ENCODE data around the gene BMP7.

Gene BMP7

DNA sequence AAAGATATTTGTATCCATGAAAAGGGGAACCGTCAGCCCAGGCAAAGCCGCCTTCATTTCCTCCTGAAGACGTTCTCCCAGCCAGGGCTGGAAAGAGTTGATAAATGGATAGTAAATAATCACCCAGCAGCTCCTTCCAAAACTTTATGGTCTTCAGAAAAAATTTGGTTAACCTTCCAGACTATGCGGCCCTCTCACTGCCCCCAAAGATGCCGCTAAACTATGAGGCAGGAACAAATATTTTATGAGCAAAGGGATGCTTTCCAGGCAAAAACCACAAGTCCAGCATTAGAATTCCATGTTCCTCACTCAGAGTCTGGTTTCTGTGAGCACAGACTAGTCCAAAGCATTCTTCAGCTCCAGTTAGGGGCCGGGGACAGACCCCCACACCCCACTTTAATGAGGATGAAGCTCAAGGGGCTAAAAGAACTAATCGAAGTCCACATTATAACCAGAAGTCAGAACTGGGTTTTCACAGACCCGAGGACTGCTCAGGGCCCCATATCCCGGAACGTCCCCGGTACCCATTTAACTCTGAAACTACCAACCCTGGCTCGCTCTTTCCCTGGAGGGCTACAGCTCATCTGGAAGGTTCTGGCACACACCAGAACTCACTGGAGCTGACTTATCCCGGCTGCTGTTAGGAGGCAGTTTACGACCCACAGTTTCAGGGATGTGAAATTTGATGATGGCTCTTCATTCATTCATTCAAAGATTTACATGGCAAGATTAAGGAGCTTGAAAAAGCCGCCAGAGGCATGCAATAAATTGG lies 29.4 kb downstream of the BMP7 start:
- no peak overlapping the region for H3K4me3 ChIP-seq (ENCODE audit: low read length)
- TF ChIP-seq, protein P1, sequence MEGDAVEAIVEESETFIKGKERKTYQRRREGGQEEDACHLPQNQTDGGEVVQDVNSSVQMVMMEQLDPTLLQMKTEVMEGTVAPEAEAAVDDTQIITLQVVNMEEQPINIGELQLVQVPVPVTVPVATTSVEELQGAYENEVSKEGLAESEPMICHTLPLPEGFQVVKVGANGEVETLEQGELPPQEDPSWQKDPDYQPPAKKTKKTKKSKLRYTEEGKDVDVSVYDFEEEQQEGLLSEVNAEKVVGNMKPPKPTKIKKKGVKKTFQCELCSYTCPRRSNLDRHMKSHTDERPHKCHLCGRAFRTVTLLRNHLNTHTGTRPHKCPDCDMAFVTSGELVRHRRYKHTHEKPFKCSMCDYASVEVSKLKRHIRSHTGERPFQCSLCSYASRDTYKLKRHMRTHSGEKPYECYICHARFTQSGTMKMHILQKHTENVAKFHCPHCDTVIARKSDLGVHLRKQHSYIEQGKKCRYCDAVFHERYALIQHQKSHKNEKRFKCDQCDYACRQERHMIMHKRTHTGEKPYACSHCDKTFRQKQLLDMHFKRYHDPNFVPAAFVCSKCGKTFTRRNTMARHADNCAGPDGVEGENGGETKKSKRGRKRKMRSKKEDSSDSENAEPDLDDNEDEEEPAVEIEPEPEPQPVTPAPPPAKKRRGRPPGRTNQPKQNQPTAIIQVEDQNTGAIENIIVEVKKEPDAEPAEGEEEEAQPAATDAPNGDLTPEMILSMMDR (conservative IDR thresholded peaks at IDR 0.05; ENCODE audit: low read length) = no peak
- peak; percentile 25 for DNase-seq (ENCODE audit: low read depth)

DNA sequence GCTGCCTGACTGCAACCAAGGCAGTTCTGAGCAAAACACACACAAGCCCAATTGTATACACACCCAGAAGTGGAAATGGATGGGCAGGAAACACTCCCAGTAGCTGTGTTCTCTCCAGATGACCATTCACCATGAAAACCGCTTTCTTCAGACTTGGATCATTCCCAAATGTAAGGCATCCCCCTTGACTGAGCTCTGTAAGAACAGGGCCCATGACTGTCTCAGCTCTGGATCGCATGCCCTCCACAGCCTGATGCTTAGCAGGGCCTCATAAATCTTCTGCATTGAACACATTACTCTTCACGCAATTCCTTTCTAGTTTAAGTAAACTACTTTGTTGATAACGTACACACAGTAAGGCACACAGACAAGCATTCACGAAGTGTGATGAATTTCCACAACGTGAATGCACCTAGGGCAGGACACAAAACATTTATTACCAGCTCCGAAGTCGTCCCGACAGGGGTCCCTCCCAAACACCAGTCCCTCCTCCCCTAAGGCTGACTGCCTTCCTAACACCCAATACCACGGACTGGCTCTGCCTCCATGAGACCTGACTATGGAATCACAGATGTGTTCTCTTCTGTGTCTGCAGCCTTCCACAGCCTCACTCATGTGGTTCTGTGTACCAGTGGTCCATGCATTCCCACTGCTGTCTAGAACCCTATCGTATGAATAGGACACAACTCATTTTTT lies 31.7 kb downstream of the BMP7 start:
- TF ChIP-seq, protein P1 (conservative IDR thresholded peaks at IDR 0.05; ENCODE audit: low read length) = no peak
- DNase-seq (ENCODE audit: low read depth) = no peak
- no peak overlapping the region for H3K4me3 ChIP-seq (ENCODE audit: low read length)

DNA sequence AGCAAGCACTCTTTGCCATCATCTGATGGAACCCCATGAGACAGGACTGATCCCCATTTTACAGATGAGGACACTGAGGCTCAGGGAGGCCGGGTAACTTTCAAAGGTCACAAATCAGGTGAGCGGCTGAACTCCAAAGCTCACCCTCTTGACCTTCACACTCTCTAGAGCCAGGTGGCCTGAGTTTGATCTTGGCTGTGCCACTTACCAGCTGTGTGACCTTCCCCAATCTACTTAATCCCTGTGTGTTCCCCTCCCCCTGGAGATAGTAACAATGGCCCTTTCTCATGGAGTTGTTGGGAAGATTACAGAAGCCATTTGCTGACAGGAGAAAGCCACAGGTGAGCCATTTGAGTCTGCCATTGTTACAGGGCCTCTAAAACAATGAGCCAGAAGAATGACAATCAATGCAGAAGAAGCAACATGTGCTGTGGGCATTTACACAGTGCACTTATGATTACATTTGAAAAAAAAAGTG lies 34.5 kb downstream of the BMP7 start:
- no peak for DNase-seq (ENCODE audit: low read depth)
- no peak overlapping the region for H3K4me3 ChIP-seq (ENCODE audit: low read length)
- TF ChIP-seq, protein P1 (conservative IDR thresholded peaks at IDR 0.05; ENCODE audit: low read length) = no peak

DNA sequence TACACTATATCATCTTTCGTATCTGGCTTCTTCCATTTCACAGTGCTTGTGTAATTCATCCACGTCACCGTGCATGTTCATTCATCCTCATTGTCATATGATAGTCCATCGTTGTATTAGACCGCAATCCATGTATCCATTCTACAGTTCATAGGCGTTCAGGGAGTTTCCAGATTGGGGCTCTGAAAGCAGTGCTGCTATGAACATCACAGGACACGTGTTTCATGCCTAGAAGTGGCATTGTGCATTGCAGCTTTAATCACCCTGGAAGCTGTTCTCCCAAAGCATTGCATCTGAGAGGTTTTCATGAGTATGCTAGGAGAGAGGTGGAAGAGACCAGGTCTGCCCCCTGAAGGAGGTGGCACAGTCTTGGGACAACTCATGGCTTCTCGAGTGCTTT lies 35.3 kb downstream of the BMP7 start:
- no peak for DNase-seq (ENCODE audit: low read depth)
- TF ChIP-seq, protein P1 (conservative IDR thresholded peaks at IDR 0.05; ENCODE audit: low read length) = no peak
- no peak overlapping the region for H3K4me3 ChIP-seq (ENCODE audit: low read length)

DNA sequence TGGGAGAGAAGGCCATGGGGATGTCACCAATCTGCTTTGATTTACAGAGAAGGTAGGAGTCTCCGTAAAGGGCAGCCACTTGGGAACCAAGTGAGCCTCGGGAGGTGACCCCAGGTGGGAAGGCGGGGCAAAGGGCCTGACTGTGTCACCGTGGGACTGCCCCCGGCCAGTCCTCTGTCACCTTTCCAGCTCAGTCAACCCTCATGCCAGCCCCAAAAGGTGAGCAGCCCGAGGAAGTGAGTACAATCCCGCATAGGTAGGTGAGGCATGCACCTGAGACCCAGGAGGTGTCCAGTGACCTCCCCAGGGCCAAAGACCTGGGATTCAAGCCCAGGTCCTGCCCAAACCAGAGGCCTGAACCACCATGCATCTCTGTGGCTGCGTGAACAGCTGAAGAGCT lies 36.2 kb downstream of the BMP7 start:
- TF ChIP-seq, protein P1 (conservative IDR thresholded peaks at IDR 0.05; ENCODE audit: low read length) = no peak
- DNase-seq (ENCODE audit: low read depth) = no peak
- H3K4me3 ChIP-seq (ENCODE audit: low read length) = no peak overlapping the region

DNA sequence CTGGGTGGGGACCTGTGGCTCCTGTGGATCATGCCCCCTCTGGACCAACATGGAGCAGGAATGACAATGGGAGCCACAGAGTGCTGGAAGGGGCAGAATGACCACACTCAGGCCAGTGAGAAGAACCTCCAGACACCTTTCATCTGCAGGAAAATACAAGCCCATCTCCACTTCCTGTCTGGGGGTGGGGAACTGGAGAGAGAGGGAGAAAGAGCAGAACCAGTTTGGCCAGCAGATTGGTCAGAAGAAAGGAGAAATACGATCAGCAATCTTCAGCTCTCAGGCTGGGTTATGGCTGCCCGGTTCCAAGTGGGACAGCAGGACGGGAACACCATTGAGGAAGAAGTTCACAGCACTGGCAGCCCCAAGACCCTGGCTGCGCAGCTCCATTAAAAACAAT lies 37.0 kb downstream of the BMP7 start:
- no peak for DNase-seq (ENCODE audit: low read depth)
- H3K4me3 ChIP-seq (ENCODE audit: low read length) = no peak overlapping the region

More for the DNA sequence above, 37.0 kb downstream of the BMP7 start:
- TF ChIP-seq, protein P1 (conservative IDR thresholded peaks at IDR 0.05; ENCODE audit: low read length) = no peak

All from AG10803 (cell line).